ENCODE measurements around the gene SLC2A5. TPM values are rescaled to one million over a fixed set of nuclear protein-coding genes. Genes with fewer than 3 reads are reported as not detected.

Gene SLC2A5
- total RNA-seq, 2 experiments from 2014 or later: not detected

DNA sequence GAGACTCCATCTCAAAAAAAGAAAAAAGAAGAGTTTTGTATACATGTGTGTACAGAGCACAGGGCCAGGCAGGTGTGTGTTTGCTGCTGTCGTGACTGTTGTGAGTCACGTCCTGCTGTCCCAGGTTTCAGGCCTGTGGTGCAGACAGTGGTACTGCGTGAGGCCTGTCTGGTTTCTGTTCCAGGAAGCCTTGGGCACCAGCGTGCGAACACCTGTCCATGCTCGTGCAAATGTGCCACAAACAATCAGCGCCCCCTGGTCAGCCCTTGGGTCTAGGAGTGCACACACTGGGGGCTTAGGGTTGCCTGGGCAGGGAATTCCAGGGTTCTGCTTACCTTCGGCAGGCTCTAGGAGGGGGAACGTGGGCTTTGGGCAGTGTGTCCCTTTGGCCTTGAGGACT, 42.5 kb upstream of the SLC2A5 start:
- Mint-ChIP-seq H3K27ac (no peak overlapping the region), H3K27me3 (no peaks in the 10 kb centered on the region), H3K36me3 (ENCODE audit: low read depth) (no peaks in the 10 kb centered on the region), H3K4me1 (ENCODE audit: low read depth) (peaks cover 2% of the 10 kb centered on the region), H3K4me3 (no peak overlapping the region), H3K9me3 (no peaks in the 10 kb centered on the region)
- DNase-seq (peak; percentile 32), ATAC-seq (no peak)
- ChIA-PET CTCF (interaction anchor here (1.1 to 3.2 kb wide), 12 partner anchors 9 to 155 kb away, joined by 3 to 63 read pairs (median 8); no protein-coding TSS in a partner anchor), POLR2A (no interaction called here)
- intact Hi-C loops (cut with micrococcal nuclease): loop anchor here (2.0 kb wide), 1 partner anchor 85 kb away; no protein-coding TSS in a partner anchor
- TF ChIP-seq, protein P1, sequence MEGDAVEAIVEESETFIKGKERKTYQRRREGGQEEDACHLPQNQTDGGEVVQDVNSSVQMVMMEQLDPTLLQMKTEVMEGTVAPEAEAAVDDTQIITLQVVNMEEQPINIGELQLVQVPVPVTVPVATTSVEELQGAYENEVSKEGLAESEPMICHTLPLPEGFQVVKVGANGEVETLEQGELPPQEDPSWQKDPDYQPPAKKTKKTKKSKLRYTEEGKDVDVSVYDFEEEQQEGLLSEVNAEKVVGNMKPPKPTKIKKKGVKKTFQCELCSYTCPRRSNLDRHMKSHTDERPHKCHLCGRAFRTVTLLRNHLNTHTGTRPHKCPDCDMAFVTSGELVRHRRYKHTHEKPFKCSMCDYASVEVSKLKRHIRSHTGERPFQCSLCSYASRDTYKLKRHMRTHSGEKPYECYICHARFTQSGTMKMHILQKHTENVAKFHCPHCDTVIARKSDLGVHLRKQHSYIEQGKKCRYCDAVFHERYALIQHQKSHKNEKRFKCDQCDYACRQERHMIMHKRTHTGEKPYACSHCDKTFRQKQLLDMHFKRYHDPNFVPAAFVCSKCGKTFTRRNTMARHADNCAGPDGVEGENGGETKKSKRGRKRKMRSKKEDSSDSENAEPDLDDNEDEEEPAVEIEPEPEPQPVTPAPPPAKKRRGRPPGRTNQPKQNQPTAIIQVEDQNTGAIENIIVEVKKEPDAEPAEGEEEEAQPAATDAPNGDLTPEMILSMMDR (IDR thresholded peaks at IDR 0.05): no peak

DNA sequence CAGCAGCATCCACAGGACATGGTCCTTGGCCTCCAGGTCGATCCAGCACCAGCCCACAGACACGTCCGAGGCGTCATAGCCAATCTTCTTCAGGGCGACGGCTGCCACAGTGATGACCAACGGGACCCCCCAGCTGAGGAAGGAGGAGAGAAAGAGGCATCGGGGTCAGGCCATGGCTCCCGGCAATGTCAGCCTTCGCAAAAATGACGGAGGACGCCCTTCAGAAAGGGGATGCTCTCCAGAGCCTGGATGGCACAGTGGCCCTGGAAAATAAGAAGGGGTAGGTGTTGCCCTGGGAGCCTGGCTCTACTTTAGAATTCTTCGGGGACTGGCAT, 41.9 kb upstream of the SLC2A5 start:
- CTCF ChIA-PET: interaction anchor here (0.7 to 3.2 kb wide), 26 partner anchors 9 to 380 kb away, joined by 3 to 63 read pairs (median 6); no protein-coding TSS in a partner anchor
- POLR2A ChIA-PET: no interaction called here
- intact Hi-C loops (cut with micrococcal nuclease): loop anchor here (2.0 kb wide), 1 partner anchor 85 kb away; no protein-coding TSS in a partner anchor
- ATAC-seq: no peak
- no peaks in the 10 kb centered on the region for H3K36me3 Mint-ChIP-seq (ENCODE audit: low read depth)
- no peaks in the 10 kb centered on the region for H3K9me3 Mint-ChIP-seq
- TF ChIP-seq, protein P1 (IDR thresholded peaks at IDR 0.05): no peak
- no peak for DNase-seq
- H3K4me1 Mint-ChIP-seq (ENCODE audit: low read depth): peaks cover 2% of the 10 kb centered on the region
- no peaks in the 10 kb centered on the region for H3K27me3 Mint-ChIP-seq
- H3K27ac Mint-ChIP-seq: no peak overlapping the region
- H3K4me3 Mint-ChIP-seq: no peak overlapping the region

DNA sequence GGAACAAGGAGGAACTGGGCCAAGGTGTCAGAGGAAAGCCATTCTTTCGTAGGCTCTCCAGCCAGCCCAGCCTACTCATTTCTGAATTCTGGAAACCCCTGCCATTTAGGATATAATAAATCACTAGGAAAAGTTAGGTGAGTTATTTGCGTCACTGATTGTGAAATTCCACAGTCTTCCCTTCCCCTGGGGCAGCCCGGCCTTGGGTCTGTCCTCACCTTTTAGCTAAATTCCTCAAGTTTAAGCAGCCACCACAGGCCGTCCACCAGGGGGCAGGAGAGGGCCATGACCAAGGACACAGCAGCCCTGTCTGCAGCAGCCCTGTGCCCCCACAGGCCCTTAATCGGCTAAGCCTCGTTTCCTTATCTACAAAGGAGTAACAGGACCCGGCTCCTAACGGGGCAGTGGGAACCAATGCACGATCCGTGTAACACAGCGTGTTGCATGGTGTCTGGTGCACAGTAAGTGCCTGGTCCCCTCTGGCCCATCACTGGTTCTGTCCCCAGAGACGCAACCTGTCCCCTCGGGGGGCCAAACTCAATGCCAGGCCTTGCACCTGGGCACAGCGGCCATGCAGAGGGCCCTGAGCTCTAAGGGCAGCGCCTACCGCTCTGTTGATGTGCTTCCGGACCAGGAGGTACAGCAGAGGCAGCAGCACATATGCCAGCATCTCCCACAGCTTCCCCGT, 41.4 kb upstream of the SLC2A5 start:
- POLR2A ChIA-PET: no interaction called here
- Mint-ChIP-seq H3K9me3 (no peaks in the 10 kb centered on the region), H3K4me3 (no peak overlapping the region), H3K27ac (no peak overlapping the region), H3K36me3 (ENCODE audit: low read depth) (no peaks in the 10 kb centered on the region), H3K27me3 (no peaks in the 10 kb centered on the region), H3K4me1 (ENCODE audit: low read depth) (peaks cover 2% of the 10 kb centered on the region)
- intact Hi-C loops (cut with micrococcal nuclease): loop anchor here (2.0 kb wide), 1 partner anchor 86 kb away; no protein-coding TSS in a partner anchor
- peak; percentile 83 for ATAC-seq
- DNase-seq: peak; percentile 93
- CTCF ChIA-PET: interaction anchor here (0.6 to 3.2 kb wide), 36 partner anchors 9 to 380 kb away, joined by 3 to 63 read pairs (median 5); no protein-coding TSS in a partner anchor
- TF ChIP-seq, protein P1 (IDR thresholded peaks at IDR 0.05): peak; percentile 88

DNA sequence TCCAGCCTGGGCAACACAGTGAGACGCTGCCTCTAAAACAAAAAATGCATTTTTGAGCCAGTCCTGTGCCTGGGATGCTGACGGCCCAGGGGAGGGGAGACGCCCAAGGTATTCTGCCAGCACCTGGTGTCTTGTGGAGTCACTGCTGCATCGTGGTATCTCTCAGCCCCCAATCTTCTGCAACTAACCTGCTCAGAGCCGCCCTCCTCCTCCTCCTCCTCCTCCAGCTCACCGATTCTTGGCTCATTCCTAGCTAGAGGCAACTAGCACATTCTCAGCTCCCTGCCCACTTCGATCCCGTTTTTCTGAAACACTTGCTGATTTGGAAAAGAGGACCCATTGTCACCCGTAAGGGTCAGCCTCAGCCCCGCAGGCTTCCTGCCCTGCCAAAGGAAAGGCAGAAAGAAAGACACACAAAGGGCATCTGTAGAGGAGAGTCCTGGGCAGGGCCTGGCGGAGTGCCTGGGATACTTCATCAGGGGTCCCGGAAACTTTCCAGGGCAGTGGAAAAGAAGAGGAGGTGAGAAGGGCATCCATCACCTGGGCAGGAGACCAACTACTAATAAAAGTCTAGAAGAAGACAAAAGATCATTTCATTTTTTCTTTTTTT, 38.7 kb upstream of the SLC2A5 start:
- POLR2A ChIA-PET: no interaction called here
- Mint-ChIP-seq H3K9me3 (no peaks in the 10 kb centered on the region), H3K4me1 (ENCODE audit: low read depth) (peaks cover 2% of the 10 kb centered on the region), H3K4me3 (no peak overlapping the region), H3K36me3 (ENCODE audit: low read depth) (no peaks in the 10 kb centered on the region), H3K27ac (no peak overlapping the region), H3K27me3 (no peaks in the 10 kb centered on the region)
- intact Hi-C loops (cut with micrococcal nuclease): loop anchor here (10.0 kb wide), 1 partner anchor 93 kb away; no protein-coding TSS in a partner anchor
- ATAC-seq (no peak), DNase-seq (no peak)
- CTCF ChIA-PET: no interaction called here
- TF ChIP-seq, protein P1 (IDR thresholded peaks at IDR 0.05): no peak

DNA sequence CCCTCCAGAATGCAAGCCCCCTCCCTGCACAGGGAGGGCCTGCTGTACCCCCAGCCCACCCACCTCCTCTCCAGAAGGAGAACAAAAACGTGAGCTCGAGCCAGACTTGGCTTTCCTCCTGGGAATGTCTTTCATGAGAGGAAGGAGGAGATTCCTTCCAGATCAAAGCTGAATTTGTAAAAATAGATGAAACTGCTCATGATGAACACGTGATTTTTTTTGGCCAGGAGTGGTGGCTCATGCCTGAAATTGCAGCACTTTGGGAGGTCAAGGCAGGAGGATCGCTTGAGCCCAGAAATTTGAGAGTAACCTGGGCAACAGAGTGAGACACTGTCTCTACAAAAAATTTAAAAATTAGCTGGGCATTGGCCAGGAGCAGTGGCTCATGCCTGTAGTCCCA, 37.7 kb upstream of the SLC2A5 start:
- TF ChIP-seq, protein P1 (IDR thresholded peaks at IDR 0.05): no peak
- no peak overlapping the region for H3K4me3 Mint-ChIP-seq
- ChIA-PET POLR2A (no interaction called here), CTCF (interaction anchor here (0.8 to 1.3 kb wide), 2 partner anchors 34 to 89 kb away, joined by 4 to 6 read pairs; no protein-coding TSS in a partner anchor)
- H3K27ac Mint-ChIP-seq: no peak overlapping the region
- no peak for DNase-seq
- no peaks in the 10 kb centered on the region for H3K4me1 Mint-ChIP-seq (ENCODE audit: low read depth)
- H3K36me3 Mint-ChIP-seq (ENCODE audit: low read depth): no peaks in the 10 kb centered on the region
- intact Hi-C loops (cut with micrococcal nuclease): loop anchor here (10.0 kb wide), 1 partner anchor 92 kb away; no protein-coding TSS in a partner anchor
- no peaks in the 10 kb centered on the region for H3K27me3 Mint-ChIP-seq
- H3K9me3 Mint-ChIP-seq: no peaks in the 10 kb centered on the region
- ATAC-seq: no peak
